HepG2 (cell line): ENCODE results near the gene MAPK7. TPM values are rescaled to one million over a fixed set of nuclear protein-coding genes. Genes with fewer than 3 reads are reported as not detected.

Experiments used
- RBFOX2 ChIP-seq: fragments of 200-400 bp; formaldehyde crosslinking; IDR thresholded peaks from 2 replicates; pipeline ENCODE4 v1.6.1; 2017; ENCODE audit warnings: low read depth, mild to moderate bottlenecking, low read length
- RXRB ChIP-seq: IDR thresholded peaks from 2 replicates; pipeline ENCODE4 v1.6.1; 2016; ENCODE audit warnings: borderline replicate concordance, missing genetic modification reagents, missing compliant biosample characterization
- SP1 ChIP-seq, 2 experiments: fragments of 450-650 bp in 1 of 2; sonication (generic) in 1 of 2; formaldehyde crosslinking in 1 of 2; IDR thresholded peaks; 2 replicates each; pipeline versions ENCODE4 v1.4.0 to v1.6.1; 2016 to 2020; ENCODE audit warnings: missing genetic modification reagents in 1 of 2
- SYNCRIP ChIP-seq: fragments of 200-400 bp; formaldehyde crosslinking; IDR thresholded peaks from 2 replicates; pipeline ENCODE4 v1.6.1; 2018; ENCODE audit warnings: mild to moderate bottlenecking, low read depth, low read length; ENCODE audit not compliant: insufficient read depth
- ZNF230 ChIP-seq: sonication (generic); formaldehyde crosslinking; IDR thresholded peaks from 2 replicates; pipeline ENCODE4 v1.4.0; 2020; ENCODE audit warnings: mild to moderate bottlenecking, missing genetic modification reagents
- polyA plus RNA-seq, 8 experiments: library from polyadenylated mRNA; depleted of rRNA in 3 of 8; stranded (reverse) in 7 of 8; unstranded in 1 of 8; fragments of >200 nt; fragmentation: Illumina TruSeq in 4 of 8; extraction: Trizol in 4 of 8; gene quantifications; 2 replicates each; pipeline versions ENCODE4 v1.2.1 to v1.2.3, GENCODE V29; 2011 to 2016; ENCODE audit warnings: low read depth in 4 of 8, missing spikeins in 1 of 8, mixed read lengths in 1 of 8; ENCODE audit not compliant: insufficient read depth in 1 of 8
- total RNA-seq, 5 experiments: library from RNA; depleted of rRNA; stranded (reverse); fragments of >200 nt; fragmentation: Illumina TruSeq; extraction: Trizol; gene quantifications; 2 replicates each; pipeline ENCODE4 v1.2.3, GENCODE V29; 2016; ENCODE audit warnings: low read depth in 1 of 5
- TF ChIP-seq, protein P1 (sequence below): sonication (generic); formaldehyde crosslinking; IDR thresholded peaks from 2 replicates; pipeline ENCODE4 v1.8.1; 2022; ENCODE audit warnings: low read depth, mild to moderate bottlenecking, missing genetic modification reagents
- TF ChIP-seq, protein P2 (sequence below): sonication (generic); formaldehyde crosslinking; conservative IDR thresholded peaks from 2 replicates; pipeline ENCODE4 v1.4.0; 2020; ENCODE audit warnings: missing genetic modification reagents
- TF ChIP-seq, protein P3 (sequence below), 2 experiments: sonication (generic) in 1 of 2; formaldehyde crosslinking in 1 of 2; IDR thresholded peaks; 2 replicates each; pipeline versions ENCODE4 v1.4.0 to v1.6.1; 2016 to 2020; ENCODE audit warnings: borderline replicate concordance in 1 of 2, low read depth in 1 of 2, mild to moderate bottlenecking in 1 of 2, missing genetic modification reagents in 1 of 2
- TF ChIP-seq, protein P4 (sequence below): sonication (generic); formaldehyde crosslinking; IDR thresholded peaks from 2 replicates; pipeline ENCODE4 v1.5.1; 2020; ENCODE audit warnings: mild to moderate bottlenecking, missing genetic modification reagents, moderate library complexity
- TF ChIP-seq, protein P5 (sequence below): sonication (generic); formaldehyde crosslinking; IDR thresholded peaks from 2 replicates; pipeline ENCODE4 v1.5.0; 2020; ENCODE audit warnings: missing genetic modification reagents
- TF ChIP-seq, protein P6 (sequence below): sonication (generic); formaldehyde crosslinking; IDR thresholded peaks from 2 replicates; pipeline ENCODE4 v1.4.0; 2020; ENCODE audit warnings: missing genetic modification reagents

The MAPK7 gene
- total and polyA plus RNA-seq, 2 of the 13 experiments (the other 11 are each of a cell fraction or from before 2014, with no cell fraction given) = 2.9 to 5.9 TPM

DNA sequence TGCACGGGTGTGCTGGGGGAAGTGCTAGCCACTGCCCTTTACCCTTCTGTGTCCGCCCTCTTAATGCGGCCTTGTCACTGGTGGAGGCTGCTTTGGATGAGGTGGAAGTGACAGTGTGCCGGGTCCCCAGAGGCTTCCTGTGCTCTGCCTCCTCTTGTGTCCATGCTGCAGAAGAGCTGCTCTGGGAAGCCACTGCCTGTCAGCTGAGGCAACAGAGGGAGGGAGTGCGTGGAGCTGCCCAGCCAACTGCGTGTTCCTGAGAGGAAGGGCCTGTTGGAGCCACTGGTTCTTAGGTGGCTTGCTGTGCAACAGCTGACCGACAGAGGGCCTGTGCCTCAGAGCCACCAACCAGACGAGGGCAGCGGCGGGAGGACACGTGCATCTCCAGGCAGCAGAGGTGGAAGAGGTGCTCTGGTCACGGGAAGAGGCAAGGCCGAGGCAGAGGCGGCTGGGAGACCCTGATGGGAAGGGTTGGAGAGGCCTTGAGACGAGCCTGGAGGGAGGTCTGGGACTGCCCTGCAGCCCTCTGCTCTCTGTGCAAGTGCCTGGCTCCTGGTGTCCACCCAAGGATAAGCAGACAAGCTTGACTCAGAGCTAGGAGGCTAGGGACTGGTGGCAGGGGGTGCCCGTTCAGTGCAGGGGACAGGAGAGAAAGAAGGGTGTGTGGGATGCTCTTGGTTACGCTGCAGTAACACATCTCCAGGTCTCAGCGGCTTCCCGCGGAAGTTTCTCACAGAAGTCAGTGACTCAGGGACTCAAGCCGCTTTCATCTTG lies 41.2 kb upstream of the MAPK7 start (continued):
- TF ChIP-seq, protein P1, sequence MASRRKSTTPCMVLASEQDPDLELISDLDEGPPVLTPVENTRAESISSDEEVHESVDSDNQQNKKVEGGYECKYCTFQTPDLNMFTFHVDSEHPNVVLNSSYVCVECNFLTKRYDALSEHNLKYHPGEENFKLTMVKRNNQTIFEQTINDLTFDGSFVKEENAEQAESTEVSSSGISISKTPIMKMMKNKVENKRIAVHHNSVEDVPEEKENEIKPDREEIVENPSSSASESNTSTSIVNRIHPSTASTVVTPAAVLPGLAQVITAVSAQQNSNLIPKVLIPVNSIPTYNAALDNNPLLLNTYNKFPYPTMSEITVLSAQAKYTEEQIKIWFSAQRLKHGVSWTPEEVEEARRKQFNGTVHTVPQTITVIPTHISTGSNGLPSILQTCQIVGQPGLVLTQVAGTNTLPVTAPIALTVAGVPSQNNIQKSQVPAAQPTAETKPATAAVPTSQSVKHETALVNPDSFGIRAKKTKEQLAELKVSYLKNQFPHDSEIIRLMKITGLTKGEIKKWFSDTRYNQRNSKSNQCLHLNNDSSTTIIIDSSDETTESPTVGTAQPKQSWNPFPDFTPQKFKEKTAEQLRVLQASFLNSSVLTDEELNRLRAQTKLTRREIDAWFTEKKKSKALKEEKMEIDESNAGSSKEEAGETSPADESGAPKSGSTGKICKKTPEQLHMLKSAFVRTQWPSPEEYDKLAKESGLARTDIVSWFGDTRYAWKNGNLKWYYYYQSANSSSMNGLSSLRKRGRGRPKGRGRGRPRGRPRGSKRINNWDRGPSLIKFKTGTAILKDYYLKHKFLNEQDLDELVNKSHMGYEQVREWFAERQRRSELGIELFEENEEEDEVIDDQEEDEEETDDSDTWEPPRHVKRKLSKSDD = peak; percentile 86; the same call in 1 of the 2 replicates
- TF ChIP-seq, protein P2, sequence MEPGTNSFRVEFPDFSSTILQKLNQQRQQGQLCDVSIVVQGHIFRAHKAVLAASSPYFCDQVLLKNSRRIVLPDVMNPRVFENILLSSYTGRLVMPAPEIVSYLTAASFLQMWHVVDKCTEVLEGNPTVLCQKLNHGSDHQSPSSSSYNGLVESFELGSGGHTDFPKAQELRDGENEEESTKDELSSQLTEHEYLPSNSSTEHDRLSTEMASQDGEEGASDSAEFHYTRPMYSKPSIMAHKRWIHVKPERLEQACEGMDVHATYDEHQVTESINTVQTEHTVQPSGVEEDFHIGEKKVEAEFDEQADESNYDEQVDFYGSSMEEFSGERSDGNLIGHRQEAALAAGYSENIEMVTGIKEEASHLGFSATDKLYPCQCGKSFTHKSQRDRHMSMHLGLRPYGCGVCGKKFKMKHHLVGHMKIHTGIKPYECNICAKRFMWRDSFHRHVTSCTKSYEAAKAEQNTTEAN (CRISPR knock-in tag) = peak; percentile 53; the same call in 1 of the 2 replicates
- TF ChIP-seq, protein P3, sequence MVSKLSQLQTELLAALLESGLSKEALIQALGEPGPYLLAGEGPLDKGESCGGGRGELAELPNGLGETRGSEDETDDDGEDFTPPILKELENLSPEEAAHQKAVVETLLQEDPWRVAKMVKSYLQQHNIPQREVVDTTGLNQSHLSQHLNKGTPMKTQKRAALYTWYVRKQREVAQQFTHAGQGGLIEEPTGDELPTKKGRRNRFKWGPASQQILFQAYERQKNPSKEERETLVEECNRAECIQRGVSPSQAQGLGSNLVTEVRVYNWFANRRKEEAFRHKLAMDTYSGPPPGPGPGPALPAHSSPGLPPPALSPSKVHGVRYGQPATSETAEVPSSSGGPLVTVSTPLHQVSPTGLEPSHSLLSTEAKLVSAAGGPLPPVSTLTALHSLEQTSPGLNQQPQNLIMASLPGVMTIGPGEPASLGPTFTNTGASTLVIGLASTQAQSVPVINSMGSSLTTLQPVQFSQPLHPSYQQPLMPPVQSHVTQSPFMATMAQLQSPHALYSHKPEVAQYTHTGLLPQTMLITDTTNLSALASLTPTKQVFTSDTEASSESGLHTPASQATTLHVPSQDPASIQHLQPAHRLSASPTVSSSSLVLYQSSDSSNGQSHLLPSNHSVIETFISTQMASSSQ (IDR thresholded peaks at IDR 0.05; ENCODE audit: low read depth) = no peak
- TF ChIP-seq, protein P3 (CRISPR knock-in tag; IDR thresholded peaks at IDR 0.05; ENCODE audit: borderline replicate concordance) = no peak
- TF ChIP-seq, protein P4, sequence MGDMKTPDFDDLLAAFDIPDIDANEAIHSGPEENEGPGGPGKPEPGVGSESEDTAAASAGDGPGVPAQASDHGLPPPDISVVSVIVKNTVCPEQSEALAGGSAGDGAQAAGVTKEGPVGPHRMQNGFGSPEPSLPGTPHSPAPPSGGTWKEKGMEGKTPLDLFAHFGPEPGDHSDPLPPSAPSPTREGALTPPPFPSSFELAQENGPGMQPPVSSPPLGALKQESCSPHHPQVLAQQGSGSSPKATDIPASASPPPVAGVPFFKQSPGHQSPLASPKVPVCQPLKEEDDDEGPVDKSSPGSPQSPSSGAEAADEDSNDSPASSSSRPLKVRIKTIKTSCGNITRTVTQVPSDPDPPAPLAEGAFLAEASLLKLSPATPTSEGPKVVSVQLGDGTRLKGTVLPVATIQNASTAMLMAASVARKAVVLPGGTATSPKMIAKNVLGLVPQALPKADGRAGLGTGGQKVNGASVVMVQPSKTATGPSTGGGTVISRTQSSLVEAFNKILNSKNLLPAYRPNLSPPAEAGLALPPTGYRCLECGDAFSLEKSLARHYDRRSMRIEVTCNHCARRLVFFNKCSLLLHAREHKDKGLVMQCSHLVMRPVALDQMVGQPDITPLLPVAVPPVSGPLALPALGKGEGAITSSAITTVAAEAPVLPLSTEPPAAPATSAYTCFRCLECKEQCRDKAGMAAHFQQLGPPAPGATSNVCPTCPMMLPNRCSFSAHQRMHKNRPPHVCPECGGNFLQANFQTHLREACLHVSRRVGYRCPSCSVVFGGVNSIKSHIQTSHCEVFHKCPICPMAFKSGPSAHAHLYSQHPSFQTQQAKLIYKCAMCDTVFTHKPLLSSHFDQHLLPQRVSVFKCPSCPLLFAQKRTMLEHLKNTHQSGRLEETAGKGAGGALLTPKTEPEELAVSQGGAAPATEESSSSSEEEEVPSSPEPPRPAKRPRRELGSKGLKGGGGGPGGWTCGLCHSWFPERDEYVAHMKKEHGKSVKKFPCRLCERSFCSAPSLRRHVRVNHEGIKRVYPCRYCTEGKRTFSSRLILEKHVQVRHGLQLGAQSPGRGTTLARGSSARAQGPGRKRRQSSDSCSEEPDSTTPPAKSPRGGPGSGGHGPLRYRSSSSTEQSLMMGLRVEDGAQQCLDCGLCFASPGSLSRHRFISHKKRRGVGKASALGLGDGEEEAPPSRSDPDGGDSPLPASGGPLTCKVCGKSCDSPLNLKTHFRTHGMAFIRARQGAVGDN (CRISPR knock-in tag) = peak; percentile 100
- 0 out of 2 replicates have a peak, but pooled peaks have one; percentile 21 for TF ChIP-seq ZNF230
- TF ChIP-seq SYNCRIP = no peak
- TF ChIP-seq, protein P5, sequence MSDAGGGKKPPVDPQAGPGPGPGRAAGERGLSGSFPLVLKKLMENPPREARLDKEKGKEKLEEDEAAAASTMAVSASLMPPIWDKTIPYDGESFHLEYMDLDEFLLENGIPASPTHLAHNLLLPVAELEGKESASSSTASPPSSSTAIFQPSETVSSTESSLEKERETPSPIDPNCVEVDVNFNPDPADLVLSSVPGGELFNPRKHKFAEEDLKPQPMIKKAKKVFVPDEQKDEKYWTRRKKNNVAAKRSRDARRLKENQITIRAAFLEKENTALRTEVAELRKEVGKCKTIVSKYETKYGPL = no peak
- TF ChIP-seq RXRB = 0 out of 2 replicates have a peak, but pooled peaks have one; percentile 9
- TF ChIP-seq RBFOX2 = peak; percentile 45
- no peak for TF ChIP-seq SP1 (IDR thresholded peaks at IDR 0.05)
- TF ChIP-seq SP1 (CRISPR knock-in tag; IDR thresholded peaks at IDR 0.05) = peak; percentile 63; the same call in 1 of the 2 replicates
- TF ChIP-seq, protein P6, sequence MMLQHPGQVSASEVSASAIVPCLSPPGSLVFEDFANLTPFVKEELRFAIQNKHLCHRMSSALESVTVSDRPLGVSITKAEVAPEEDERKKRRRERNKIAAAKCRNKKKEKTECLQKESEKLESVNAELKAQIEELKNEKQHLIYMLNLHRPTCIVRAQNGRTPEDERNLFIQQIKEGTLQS (CRISPR knock-in tag) = peak; percentile 2; the same call in 1 of the 2 replicates
